BJ (cell line): Measurements from ENCODE around the gene SEC14L5. TPM values are rescaled to one million over a fixed set of nuclear protein-coding genes. Genes with fewer than 3 reads are reported as not detected.

Experiments
- CTCF ChIA-PET: fragments of 350-600 bp; formaldehyde crosslinking; extraction: SDS; loops from one replicate; lab custom pipeline; 2021; ENCODE audit warnings: antibody characterized with exemption, inconsistent platforms; lab: Yijun Ruan, JAX
- POLR2A ChIA-PET: fragments of 300-600 bp; sonication (Branson Sonifier 250); formaldehyde crosslinking; extraction: SDS; loops from one replicate; lab custom pipeline; 2021; ENCODE audit warnings: antibody characterized with exemption; lab: Charles Lee
- DNase-seq: peaks from one replicate; pipeline ENCODE4 v3.0.0-alpha.2; 2011; ENCODE audit warnings: low read depth
- H3K27me3 ChIP-seq: 2 replicates; pipeline ENCODE4 v1.6.0; 2011; ENCODE audit warnings: low read length; ENCODE audit not compliant: control insufficient read depth, insufficient read depth
- H3K36me3 ChIP-seq: 2 replicates; pipeline ENCODE4 v1.5.1; 2011; ENCODE audit warnings: low read length; ENCODE audit not compliant: control insufficient read depth, insufficient read depth
- H3K4me3 ChIP-seq: 2 replicates; pipeline ENCODE4 v1.5.1; 2011; ENCODE audit warnings: low read depth, mild to moderate bottlenecking, control low read depth, low read length
- CTCF ChIP-seq: IDR thresholded peaks from 2 replicates; pipeline ENCODE4 v1.5.1; 2011; ENCODE audit warnings: low read depth, mild to moderate bottlenecking, control low read depth, inconsistent platforms, low read length, moderate library complexity; ENCODE audit not compliant: insufficient read depth
- polyA plus RNA-seq: library from polyadenylated mRNA; depleted of rRNA; stranded (reverse); fragments of >200 nt; gene quantifications from 2 replicates; pipeline ENCODE4 v1.2.3, GENCODE V29; 2011

The SEC14L5 gene
- polyA plus RNA-seq, 1 experiment = not detected

- DNase-seq = no peak
- ChIA-PET POLR2A (no interaction called here), CTCF (interaction anchor here (1.1 kb wide), 1 partner anchor 25 kb away, joined by 3 read pairs; no protein-coding TSS in a partner anchor)
- Histone ChIP-seq H3K4me3 (no peak overlapping the region), H3K27me3 (peaks cover 3% of the 10 kb centered on the region; the same call in 1 of the 2 replicates), H3K36me3 (no peaks in the 10 kb centered on the region)
- no peak for TF ChIP-seq CTCF
These were observed 49.1 kb downstream of the SEC14L5 start for GRCh38 chr16:5007256-5007655.

- H3K27me3 ChIP-seq = peaks cover 3% of the 10 kb centered on the region; the same call in 1 of the 2 replicates
- ChIA-PET CTCF (interaction anchor here (1.1 kb wide), 1 partner anchor 26 kb away, joined by 3 read pairs; no protein-coding TSS in a partner anchor), POLR2A (no interaction called here)
- no peak overlapping the region for H3K4me3 ChIP-seq
- H3K36me3 ChIP-seq = no peaks in the 10 kb centered on the region
- no peak for DNase-seq
- TF ChIP-seq CTCF = no peak
These were observed 50.2 kb downstream of the SEC14L5 start for GRCh38 chr16:5008311-5008731.

- no peak for DNase-seq
- ChIA-PET POLR2A (no interaction called here), CTCF (no interaction called here)
- Histone ChIP-seq H3K27me3 (peaks cover 3% of the 10 kb centered on the region; the same call in 1 of the 2 replicates), H3K36me3 (no peaks in the 10 kb centered on the region), H3K4me3 (no peak overlapping the region)
- no peak for TF ChIP-seq CTCF
These were observed 52.6 kb downstream of the SEC14L5 start for GRCh38 chr16:5010576-5011329.

GRCh38 chr16:5011637-5012036 lies 53.5 kb downstream of the SEC14L5 start:
- no peak overlapping the region for H3K4me3 ChIP-seq
- no peak for DNase-seq
- CTCF ChIA-PET = interaction anchor here (0.6 kb wide), 1 partner anchor 12 kb away, joined by 3 read pairs; no protein-coding TSS in a partner anchor
- POLR2A ChIA-PET = no interaction called here
- peaks cover 3% of the 10 kb centered on the region; the same call in 1 of the 2 replicates for H3K27me3 ChIP-seq
- no peaks in the 10 kb centered on the region for H3K36me3 ChIP-seq
- no peak for TF ChIP-seq CTCF

GRCh38 chr16:5012887-5013286 lies 54.8 kb downstream of the SEC14L5 start:
- ChIA-PET POLR2A (no interaction called here), CTCF (no interaction called here)
- no peaks in the 10 kb centered on the region for H3K36me3 ChIP-seq
- no peak overlapping the region for H3K4me3 ChIP-seq
- DNase-seq = no peak
- H3K27me3 ChIP-seq = peaks cover 2% of the 10 kb centered on the region; the same call in 1 of the 2 replicates
- no peak for TF ChIP-seq CTCF
